SJSA1 (cell line): ENCODE measurements around the gene SLC36A2. TPM values are rescaled to one million over a fixed set of nuclear protein-coding genes. Genes with fewer than 3 reads are reported as not detected.

ENCODE experiments used
- DNase-seq, 2 experiments: peaks; one replicate each; pipeline ENCODE4 v3.0.0-alpha.2; 2015 to 2020; ENCODE audit warnings: low spot score in 2 of 2, low read depth in 1 of 2
- H3K27ac ChIP-seq: fragments of 250-450 bp; sonication (Bioruptor Pico); 2 replicates; pipeline ENCODE4 v1.5.1; 2020; ENCODE audit warnings: mild to moderate bottlenecking, moderate library complexity
- H3K27me3 ChIP-seq: fragments of 250-450 bp; sonication (Bioruptor Pico); replicated peaks from 2 replicates; pipeline ENCODE4 v1.5.1; 2020; ENCODE audit warnings: mild to moderate bottlenecking, moderate library complexity
- H3K36me3 ChIP-seq: fragments of 250-450 bp; sonication (Bioruptor Pico); 2 replicates; pipeline ENCODE4 v1.5.1; 2020; ENCODE audit warnings: mild to moderate bottlenecking
- H3K4me1 ChIP-seq: fragments of 250-450 bp; sonication (Bioruptor Pico); replicated peaks from 2 replicates; pipeline ENCODE4 v1.6.1; 2021; ENCODE audit warnings: mild to moderate bottlenecking
- H3K4me3 ChIP-seq: fragments of 250-450 bp; sonication (Bioruptor Pico); 2 replicates; pipeline ENCODE4 v1.5.1; 2020; ENCODE audit warnings: mild to moderate bottlenecking
- H3K9me3 ChIP-seq: fragments of 250-450 bp; sonication (Bioruptor Pico); replicated peaks from 2 replicates; pipeline ENCODE4 v1.5.1; 2020; ENCODE audit warnings: mild to moderate bottlenecking
- total RNA-seq: library from RNA; depleted of rRNA; stranded (reverse); fragments of >200 nt; shearing (Covaris generic); gene quantifications from 2 replicates; pipeline ENCODE4 v1.2.3, GENCODE V29; 2014

Gene SLC36A2
- total RNA-seq, 1 experiment from 2014 or later = not detected

- H3K4me1 ChIP-seq = no peaks in the 10 kb centered on the region
- DNase-seq = no peak
- no peak overlapping the region for H3K27ac ChIP-seq
- H3K9me3 ChIP-seq = no peaks in the 10 kb centered on the region
- H3K27me3 ChIP-seq = no peaks in the 10 kb centered on the region
- H3K36me3 ChIP-seq = no peaks in the 10 kb centered on the region
- H3K4me3 ChIP-seq = no peak overlapping the region
These were observed 59.2 kb downstream of the SLC36A2 start for GRCh38 chr5:151288180-151288579.

GRCh38 chr5:151286246-151286645 lies 61.1 kb downstream of the SLC36A2 start:
- Histone ChIP-seq H3K36me3 (no peaks in the 10 kb centered on the region), H3K27me3 (no peaks in the 10 kb centered on the region), H3K27ac (no peak overlapping the region), H3K9me3 (no peaks in the 10 kb centered on the region), H3K4me1 (no peaks in the 10 kb centered on the region), H3K4me3 (no peak overlapping the region)
- DNase-seq = no peak

- Histone ChIP-seq H3K9me3 (no peaks in the 10 kb centered on the region), H3K27me3 (no peaks in the 10 kb centered on the region), H3K4me3 (no peak overlapping the region), H3K4me1 (no peaks in the 10 kb centered on the region), H3K27ac (no peak overlapping the region), H3K36me3 (no peaks in the 10 kb centered on the region)
- DNase-seq = no peak
These were observed 61.7 kb downstream of the SLC36A2 start for GRCh38 chr5:151285683-151286082.

GRCh38 chr5:151284392-151284967 lies 62.9 kb downstream of the SLC36A2 start:
- Histone ChIP-seq H3K4me3 (no peak overlapping the region), H3K27me3 (no peaks in the 10 kb centered on the region), H3K36me3 (no peaks in the 10 kb centered on the region), H3K4me1 (no peaks in the 10 kb centered on the region), H3K9me3 (no peaks in the 10 kb centered on the region), H3K27ac (no peak overlapping the region)
- no peak for DNase-seq

- DNase-seq = no peak
- Histone ChIP-seq H3K4me1 (no peaks in the 10 kb centered on the region), H3K27me3 (no peaks in the 10 kb centered on the region), H3K36me3 (no peaks in the 10 kb centered on the region), H3K27ac (no peak overlapping the region), H3K9me3 (no peaks in the 10 kb centered on the region), H3K4me3 (no peak overlapping the region)
These were observed 64.1 kb downstream of the SLC36A2 start for GRCh38 chr5:151283120-151283825.

DNA sequence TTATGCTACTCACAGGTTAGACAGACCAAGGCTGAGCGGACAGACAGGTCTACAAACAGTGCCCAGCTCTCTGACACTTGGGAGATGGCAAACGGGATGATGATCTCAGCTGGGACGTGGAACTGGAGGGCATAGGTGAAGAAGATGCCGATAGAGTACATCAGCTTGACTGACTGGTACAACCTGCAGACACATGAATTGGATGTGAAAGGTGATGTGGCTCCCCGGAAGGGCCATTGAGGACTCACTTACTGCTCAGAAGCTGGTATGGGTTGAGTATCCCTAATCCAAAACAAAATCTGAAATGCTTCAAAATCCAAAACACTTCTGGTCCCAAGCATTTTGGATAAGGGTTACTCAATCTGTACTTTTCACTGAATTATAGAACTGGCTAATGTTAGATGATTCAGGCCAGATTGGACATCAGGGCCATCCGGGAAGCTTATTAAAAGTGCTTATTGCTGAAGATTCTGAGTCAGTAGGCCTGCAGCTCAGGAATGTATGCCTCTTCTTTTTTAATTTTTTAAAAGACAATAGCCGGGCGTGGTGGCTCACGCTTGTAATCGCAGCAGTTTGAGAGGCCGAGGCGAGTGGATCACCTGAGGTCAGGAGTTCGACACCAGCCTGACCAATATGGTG lies 66.2 kb downstream of the SLC36A2 start:
- DNase-seq = no peak
- H3K27me3 ChIP-seq = no peaks in the 10 kb centered on the region
- no peaks in the 10 kb centered on the region for H3K36me3 ChIP-seq
- no peak overlapping the region for H3K27ac ChIP-seq
- no peaks in the 10 kb centered on the region for H3K4me1 ChIP-seq
- H3K4me3 ChIP-seq = no peak overlapping the region
- H3K9me3 ChIP-seq = no peaks in the 10 kb centered on the region

GRCh38 chr5:151280443-151280842 lies 66.9 kb downstream of the SLC36A2 start:
- Histone ChIP-seq H3K4me1 (no peaks in the 10 kb centered on the region), H3K36me3 (no peaks in the 10 kb centered on the region)
- no peak for DNase-seq

GRCh38 chr5:151278845-151279244 lies 68.5 kb downstream of the SLC36A2 start:
- H3K4me1 ChIP-seq = no peaks in the 10 kb centered on the region
- no peak overlapping the region for H3K27ac ChIP-seq
- H3K9me3 ChIP-seq = no peaks in the 10 kb centered on the region
- DNase-seq = no peak
- H3K27me3 ChIP-seq = no peaks in the 10 kb centered on the region
- no peaks in the 10 kb centered on the region for H3K36me3 ChIP-seq
- H3K4me3 ChIP-seq = no peak overlapping the region

More at GRCh38 chr5:151280443-151280842, 66.9 kb downstream of the SLC36A2 start:
- H3K27ac ChIP-seq = no peak overlapping the region
- H3K27me3 ChIP-seq = no peaks in the 10 kb centered on the region
- H3K4me3 ChIP-seq = no peak overlapping the region
- H3K9me3 ChIP-seq = no peaks in the 10 kb centered on the region

DNA sequence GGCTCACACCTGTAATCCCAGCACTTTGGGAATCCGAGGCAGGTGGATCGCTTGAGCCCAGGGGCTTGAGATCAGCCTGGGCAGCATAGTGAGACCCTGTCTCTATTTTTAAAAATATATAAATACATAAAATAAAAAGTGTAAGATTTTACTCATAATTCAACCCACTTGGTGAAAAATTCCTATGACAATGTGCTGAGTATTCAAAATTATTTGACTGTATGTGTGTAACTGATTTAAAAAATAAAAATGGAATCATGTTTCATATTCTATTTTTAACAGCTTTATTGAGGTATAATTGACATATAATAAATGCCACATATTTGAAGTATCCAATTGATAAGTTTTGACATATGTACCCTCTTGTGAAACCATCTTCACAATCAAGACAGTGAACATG lies 71.6 kb downstream of the SLC36A2 start:
- Histone ChIP-seq H3K27ac (no peak overlapping the region), H3K4me3 (no peak overlapping the region), H3K4me1 (no peaks in the 10 kb centered on the region), H3K36me3 (no peaks in the 10 kb centered on the region), H3K9me3 (no peaks in the 10 kb centered on the region), H3K27me3 (no peaks in the 10 kb centered on the region)
- DNase-seq = no peak

DNA sequence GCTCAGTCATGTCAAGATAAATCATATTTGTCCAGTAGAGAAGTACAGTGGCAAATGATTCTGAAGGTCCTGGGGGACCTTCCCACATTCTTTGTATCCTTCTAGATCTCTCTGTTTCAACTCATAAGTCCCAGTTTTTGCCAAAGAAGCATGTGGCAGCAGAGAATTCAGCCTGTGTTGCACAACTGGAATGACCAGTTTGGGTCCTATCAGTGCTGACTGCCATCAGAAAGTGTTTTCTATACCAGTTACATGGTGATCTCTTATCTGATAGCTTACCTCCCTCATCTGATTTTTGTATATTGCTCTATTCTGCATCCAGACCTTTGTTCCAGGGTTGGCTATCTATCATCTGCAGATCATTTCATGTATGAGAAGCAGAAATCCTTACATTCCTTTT lies 72.7 kb downstream of the SLC36A2 start:
- Histone ChIP-seq H3K27ac (no peak overlapping the region), H3K9me3 (no peaks in the 10 kb centered on the region), H3K4me1 (no peaks in the 10 kb centered on the region), H3K4me3 (no peak overlapping the region), H3K36me3 (no peaks in the 10 kb centered on the region), H3K27me3 (no peaks in the 10 kb centered on the region)
- no peak for DNase-seq

DNA sequence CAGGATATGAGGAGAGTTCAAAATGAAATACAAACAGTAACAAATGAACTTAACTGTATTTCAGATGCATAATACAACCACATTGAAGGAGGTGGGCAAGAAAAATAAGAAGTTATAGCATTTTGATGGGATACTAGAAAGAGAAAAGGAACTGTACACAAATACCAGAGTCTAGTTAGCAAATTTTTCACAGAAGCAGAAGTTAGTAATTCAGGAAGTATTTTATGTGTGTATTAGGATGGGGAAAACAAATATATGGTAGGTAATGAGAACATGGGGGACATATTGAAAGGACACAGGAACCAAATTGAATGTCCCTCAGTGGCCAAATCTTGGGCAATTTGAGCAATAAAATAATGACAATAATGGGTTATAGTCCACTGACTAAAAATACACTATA lies 76.0 kb downstream of the SLC36A2 start:
- Histone ChIP-seq H3K4me3 (no peak overlapping the region), H3K27ac (no peak overlapping the region), H3K9me3 (no peaks in the 10 kb centered on the region), H3K36me3 (no peaks in the 10 kb centered on the region), H3K27me3 (no peaks in the 10 kb centered on the region), H3K4me1 (no peaks in the 10 kb centered on the region)
- no peak for DNase-seq

GRCh38 chr5:151270599-151270998 lies 76.8 kb downstream of the SLC36A2 start:
- DNase-seq = no peak
- H3K9me3 ChIP-seq = no peaks in the 10 kb centered on the region
- H3K4me1 ChIP-seq = no peaks in the 10 kb centered on the region
- H3K4me3 ChIP-seq = no peak overlapping the region
- no peaks in the 10 kb centered on the region for H3K27me3 ChIP-seq
- H3K27ac ChIP-seq = no peak overlapping the region
- H3K36me3 ChIP-seq = no peaks in the 10 kb centered on the region

DNA sequence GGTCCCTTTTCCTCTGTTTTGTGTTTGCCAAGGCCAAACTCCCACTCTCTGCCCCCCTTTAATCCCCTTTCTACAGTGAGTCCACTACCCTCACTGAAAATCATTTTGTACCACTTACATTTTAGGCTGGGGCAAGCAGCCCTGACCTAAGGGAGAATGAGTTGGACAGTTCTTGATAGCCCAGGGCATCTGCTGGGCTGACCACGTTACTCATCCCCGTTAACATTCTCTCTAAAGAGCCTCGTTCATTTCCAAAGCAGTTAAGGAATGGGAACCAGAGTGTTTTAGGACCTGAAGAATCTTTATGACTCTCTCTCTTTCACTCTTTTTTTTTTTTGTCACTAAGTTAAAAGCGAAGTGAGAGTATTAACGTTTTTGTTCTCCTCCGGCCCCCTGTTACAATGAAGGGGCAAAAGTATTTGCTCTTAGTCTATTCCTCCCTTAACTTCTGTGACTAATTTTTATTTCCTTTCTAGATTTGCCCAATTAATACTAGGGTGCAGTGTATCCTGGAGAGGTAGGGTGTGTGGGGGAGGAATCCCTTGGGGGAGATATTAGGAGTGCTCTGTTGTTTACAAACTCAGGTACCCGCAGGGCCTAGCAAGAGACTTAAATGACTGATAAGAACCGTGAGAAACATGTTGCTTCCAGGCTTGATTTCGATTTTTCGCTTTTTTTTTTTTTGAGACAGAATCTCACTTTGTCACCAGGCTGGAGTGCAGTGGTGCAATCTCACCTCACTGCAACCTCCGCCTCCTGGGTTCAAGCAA lies 79.7 kb downstream of the SLC36A2 start:
- Histone ChIP-seq H3K4me1 (no peaks in the 10 kb centered on the region; the same call in 1 of the 2 replicates), H3K4me3 (no peak overlapping the region), H3K36me3 (no peaks in the 10 kb centered on the region), H3K27me3 (no peaks in the 10 kb centered on the region), H3K27ac (no peak overlapping the region), H3K9me3 (no peaks in the 10 kb centered on the region)
- DNase-seq = no peak
